Stimulated activated CD8-positive, alpha-beta memory T cell treated with anti-CD3 and anti-CD28 coated beads, Interleukin-7, amount 100 ng/mL, for 48 hours (primary cell): ENCODE results near the gene USP5.

Experiments used
- DNase-seq, 2 donors: peaks; one replicate each; pipeline ENCODE4 v3.0.0-alpha.2; 2020; ENCODE audit warnings: low read depth in 1 of 2; ENCODE audit errors: extremely low read depth in 1 of 2

The USP5 gene, protein sequence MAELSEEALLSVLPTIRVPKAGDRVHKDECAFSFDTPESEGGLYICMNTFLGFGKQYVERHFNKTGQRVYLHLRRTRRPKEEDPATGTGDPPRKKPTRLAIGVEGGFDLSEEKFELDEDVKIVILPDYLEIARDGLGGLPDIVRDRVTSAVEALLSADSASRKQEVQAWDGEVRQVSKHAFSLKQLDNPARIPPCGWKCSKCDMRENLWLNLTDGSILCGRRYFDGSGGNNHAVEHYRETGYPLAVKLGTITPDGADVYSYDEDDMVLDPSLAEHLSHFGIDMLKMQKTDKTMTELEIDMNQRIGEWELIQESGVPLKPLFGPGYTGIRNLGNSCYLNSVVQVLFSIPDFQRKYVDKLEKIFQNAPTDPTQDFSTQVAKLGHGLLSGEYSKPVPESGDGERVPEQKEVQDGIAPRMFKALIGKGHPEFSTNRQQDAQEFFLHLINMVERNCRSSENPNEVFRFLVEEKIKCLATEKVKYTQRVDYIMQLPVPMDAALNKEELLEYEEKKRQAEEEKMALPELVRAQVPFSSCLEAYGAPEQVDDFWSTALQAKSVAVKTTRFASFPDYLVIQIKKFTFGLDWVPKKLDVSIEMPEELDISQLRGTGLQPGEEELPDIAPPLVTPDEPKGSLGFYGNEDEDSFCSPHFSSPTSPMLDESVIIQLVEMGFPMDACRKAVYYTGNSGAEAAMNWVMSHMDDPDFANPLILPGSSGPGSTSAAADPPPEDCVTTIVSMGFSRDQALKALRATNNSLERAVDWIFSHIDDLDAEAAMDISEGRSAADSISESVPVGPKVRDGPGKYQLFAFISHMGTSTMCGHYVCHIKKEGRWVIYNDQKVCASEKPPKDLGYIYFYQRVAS

GRCh38 chr12:6851921-6852650 lies at the start of gene USP5:
Gene USP5, plus strand, starts transcription at chr12:6852150. Its CDS starts 30 bp downstream, at chr12:6852180.
- DNase-seq = peak; percentile 96 to 98

- no peak for DNase-seq
Measured at GRCh38 chr12:6807170-6807569, 44.8 kb upstream of the USP5 start.

- DNase-seq = no peak
Measured at GRCh38 chr12:6809056-6809455, 42.9 kb upstream of the USP5 start.

DNA sequence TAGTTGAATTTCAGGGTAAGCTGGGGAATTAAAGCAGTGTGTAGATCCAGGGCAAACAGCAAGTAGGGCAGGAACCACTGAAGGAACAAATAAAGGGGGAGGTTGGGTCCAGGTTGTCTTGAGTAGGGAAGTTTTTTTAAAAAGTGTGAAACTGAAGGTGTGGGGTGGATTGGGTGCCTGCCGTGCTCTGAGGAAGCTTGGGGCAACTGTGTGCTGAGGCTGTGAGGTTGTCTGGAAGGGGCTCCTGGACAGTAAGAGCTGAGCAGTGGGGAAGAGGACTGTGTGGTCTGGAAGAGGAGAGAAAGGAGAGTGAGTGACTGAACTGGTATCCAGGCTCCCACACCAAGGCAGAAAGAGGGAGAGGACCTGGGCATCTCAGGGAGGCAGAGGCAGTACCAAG lies 41.2 kb upstream of the USP5 start:
- DNase-seq = no peak

GRCh38 chr12:6813363-6813762 lies 38.6 kb upstream of the USP5 start:
- DNase-seq = no peak

DNA sequence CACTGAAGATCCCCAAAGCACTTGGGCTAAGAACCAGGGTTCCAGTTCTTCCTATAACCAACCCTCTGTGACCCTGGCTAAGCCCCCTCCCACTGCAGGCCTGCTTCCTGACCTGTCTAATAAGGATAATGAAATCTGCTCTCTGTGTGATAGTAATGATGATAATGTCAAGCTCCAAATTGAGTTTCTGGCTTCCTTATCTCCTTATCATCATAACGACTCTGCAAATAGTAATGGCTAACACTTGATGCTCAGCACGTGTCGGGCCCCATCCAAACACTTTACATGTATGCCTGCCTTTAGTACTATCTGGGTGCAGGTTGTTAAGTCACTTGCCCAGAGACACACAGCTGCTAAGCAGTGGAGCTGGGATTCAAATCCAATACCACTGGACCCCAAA lies 35.4 kb upstream of the USP5 start:
- no peak for DNase-seq

- no peak for DNase-seq
Measured at GRCh38 chr12:6817098-6817497, 34.9 kb upstream of the USP5 start.

- no peak for DNase-seq
Measured at GRCh38 chr12:6817662-6818157, 34.2 kb upstream of the USP5 start.

GRCh38 chr12:6818222-6818621 lies 33.7 kb upstream of the USP5 start:
- DNase-seq = no peak

- no peak for DNase-seq
Measured at GRCh38 chr12:6818645-6819044, 33.3 kb upstream of the USP5 start.

DNA sequence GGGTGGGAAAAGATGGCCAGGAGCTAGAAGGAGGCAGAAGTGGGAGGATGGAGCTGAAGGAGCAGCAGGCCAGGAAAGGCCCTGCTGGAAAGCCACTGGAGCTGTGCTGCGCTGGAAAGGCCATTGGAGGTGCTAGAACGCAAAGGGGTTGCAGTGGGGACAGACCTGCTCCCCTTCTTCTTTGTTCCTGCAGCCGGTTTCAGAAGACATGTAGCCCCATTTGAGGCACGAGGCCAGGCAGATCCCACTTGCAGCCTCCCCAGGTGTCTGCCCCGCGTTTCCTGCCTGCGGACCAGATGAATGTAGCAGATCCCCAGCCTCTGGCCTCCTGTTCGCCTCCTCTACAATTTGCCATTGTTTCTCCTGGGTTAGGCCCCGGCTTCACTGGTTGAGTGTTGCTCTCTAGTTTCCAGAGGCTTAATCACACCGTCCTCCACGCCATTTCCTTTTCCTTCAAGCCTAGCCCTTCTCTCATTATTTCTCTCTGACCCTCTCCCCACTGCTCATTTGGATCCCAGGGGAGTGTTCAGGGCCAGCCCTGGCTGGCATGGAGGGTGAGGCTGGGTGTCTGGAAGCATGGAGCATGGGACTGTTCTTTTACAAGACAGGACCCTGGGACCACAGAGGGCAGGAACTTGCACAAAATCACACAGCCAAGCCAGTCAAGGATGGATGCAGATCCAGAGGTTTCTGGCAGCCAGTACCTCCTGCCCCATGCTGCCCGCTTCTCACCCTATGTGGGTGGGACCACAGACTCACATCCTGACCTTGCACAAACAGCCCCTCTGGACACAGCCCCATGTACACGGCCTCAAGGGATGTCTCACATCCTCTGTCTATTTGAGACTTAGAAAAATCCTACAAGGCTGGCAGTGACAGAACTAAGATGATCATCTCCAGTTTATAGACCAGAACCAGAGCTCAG lies 32.6 kb upstream of the USP5 start:
- no peak for DNase-seq

- DNase-seq = no peak
Measured at GRCh38 chr12:6820166-6820565, 31.8 kb upstream of the USP5 start.

GRCh38 chr12:6821591-6822425 lies 30.1 kb upstream of the USP5 start, which contains the start of gene GPR162:
Gene GPR162, plus strand, starts transcription at chr12:6821821. Its CDS starts 2,078 bp downstream, at chr12:6823899.
- DNase-seq = no peak

- no peak for DNase-seq
Measured at GRCh38 chr12:6822426-6823135, 29.4 kb upstream of the USP5 start.

- no peak for DNase-seq
Measured at GRCh38 chr12:6823182-6824084, 28.5 kb upstream of the USP5 start.

GRCh38 chr12:6824085-6824775 lies 27.7 kb upstream of the USP5 start:
- no peak for DNase-seq

DNA sequence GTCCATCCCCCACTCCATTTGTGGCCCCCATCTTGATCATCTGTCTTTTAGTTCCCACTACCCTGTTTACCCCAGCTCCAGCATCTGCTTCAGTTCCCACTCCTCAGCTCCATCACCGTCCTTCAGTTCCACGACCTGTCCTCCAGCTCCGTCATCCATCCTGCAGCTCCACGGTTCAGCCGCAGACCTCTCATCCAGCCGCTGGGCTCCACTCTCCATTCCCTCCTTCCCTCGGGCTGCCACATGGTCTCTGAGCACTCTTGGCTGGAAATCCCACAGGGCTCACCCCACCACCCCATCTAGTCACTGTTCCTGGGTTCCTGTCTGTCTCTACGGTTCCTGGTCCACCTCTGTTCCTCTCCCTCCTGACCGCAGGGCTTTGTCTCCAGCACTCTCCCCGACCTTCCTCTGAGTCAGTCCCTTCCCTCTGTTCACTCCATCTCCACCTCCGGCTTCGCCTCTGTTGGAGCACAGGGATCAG lies 27.0 kb upstream of the USP5 start:
- DNase-seq = no peak
